GM18499 (cell line): Measurements from ENCODE around the gene RFC1.

Source experiments
- ATAC-seq: cut with Tn5 transposase; IDR thresholded peaks from one replicate; pipeline ENCODE4 v1.9.1; 2021; ENCODE audit warnings: moderate number of reproducible peaks; ENCODE audit not compliant: insufficient read depth, unreplicated experiment

Gene RFC1

GRCh38 chr4:39255266-39255665 lies 110.9 kb downstream of the RFC1 start:
- no peak for ATAC-seq

- no peak for ATAC-seq
Observed at GRCh38 chr4:39243462-39243861, 122.7 kb downstream of the RFC1 start.
